Body of pancreas (tissue), 4 donors: ENCODE results near the gene SLC37A1.

Experiments used
- CTCF ChIP-seq, 7 experiments: fragments of 450-650 bp in 4 of 7; fragments of 200-600 bp in 3 of 7; sonication (generic) in 3 of 7; IDR thresholded peaks; one replicate each; pipeline ENCODE4 v1.5.1; 2016 to 2019; ENCODE audit warnings: antibody characterized with exemption in 7 of 7
- POLR2A ChIP-seq, 3 donors: fragments of 450-650 bp; IDR thresholded peaks; one replicate each; pipeline ENCODE4 v1.6.1; 2016; ENCODE audit warnings: antibody characterized with exemption in 3 of 3, mild to moderate bottlenecking in 2 of 3

- TF ChIP-seq CTCF (IDR thresholded peaks at IDR 0.05) = no peak
- TF ChIP-seq POLR2A (IDR thresholded peaks at IDR 0.05) = no peak
Measured at GRCh38 chr21:42490720-42491119, 22.9 kb upstream of the SLC37A1 start.
